Cardiac fibroblast (primary cell): ENCODE measurements around the gene FAM111A.
A peak's percentile ranks its signal among the peaks of the same experiment; 100 is the strongest.

Source experiments
- DNase-seq, 2 donors: peaks; one replicate each; pipeline versions ENCODE4 v3.0.0 to v3.0.0-alpha.2; 2010; ENCODE audit warnings: low read depth in 2 of 2
- H3K4me3 ChIP-seq, 2 donors: replicated peaks in 1 of 2; 1 replicate in 1 of 2; 2 replicates in 1 of 2; pipeline ENCODE4 v1.5.1; 2011; ENCODE audit warnings: low read depth in 2 of 2, low read length in 2 of 2, mild to moderate bottlenecking in 2 of 2, moderate library complexity in 1 of 2
- TF ChIP-seq, protein P1 (sequence below): IDR thresholded peaks from one replicate; pipeline ENCODE4 v1.5.1; 2011; ENCODE audit warnings: low read depth, mild to moderate bottlenecking, low read length, inconsistent platforms

The FAM111A gene

DNA sequence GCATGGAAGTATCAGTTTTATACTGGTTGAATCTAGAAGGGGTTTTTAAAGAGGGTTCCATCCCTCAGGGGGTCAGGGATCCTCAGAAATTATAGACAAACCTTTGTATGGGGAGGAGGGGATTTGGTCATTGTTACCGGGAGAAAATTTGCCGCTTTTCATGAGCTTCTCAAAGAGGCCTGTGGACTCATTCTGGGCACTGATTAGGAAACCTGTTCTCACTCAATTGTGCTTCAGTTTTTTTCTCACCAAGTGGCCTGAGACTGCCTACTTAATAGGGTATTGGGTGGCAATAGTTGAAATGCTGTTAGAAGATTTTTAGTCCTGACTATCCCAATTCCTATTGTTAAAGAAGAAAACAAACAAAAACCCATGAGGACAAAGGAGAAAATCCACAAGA is 56.1 kb downstream of the FAM111A start:
- DNase-seq = no peak
- TF ChIP-seq, protein P1, sequence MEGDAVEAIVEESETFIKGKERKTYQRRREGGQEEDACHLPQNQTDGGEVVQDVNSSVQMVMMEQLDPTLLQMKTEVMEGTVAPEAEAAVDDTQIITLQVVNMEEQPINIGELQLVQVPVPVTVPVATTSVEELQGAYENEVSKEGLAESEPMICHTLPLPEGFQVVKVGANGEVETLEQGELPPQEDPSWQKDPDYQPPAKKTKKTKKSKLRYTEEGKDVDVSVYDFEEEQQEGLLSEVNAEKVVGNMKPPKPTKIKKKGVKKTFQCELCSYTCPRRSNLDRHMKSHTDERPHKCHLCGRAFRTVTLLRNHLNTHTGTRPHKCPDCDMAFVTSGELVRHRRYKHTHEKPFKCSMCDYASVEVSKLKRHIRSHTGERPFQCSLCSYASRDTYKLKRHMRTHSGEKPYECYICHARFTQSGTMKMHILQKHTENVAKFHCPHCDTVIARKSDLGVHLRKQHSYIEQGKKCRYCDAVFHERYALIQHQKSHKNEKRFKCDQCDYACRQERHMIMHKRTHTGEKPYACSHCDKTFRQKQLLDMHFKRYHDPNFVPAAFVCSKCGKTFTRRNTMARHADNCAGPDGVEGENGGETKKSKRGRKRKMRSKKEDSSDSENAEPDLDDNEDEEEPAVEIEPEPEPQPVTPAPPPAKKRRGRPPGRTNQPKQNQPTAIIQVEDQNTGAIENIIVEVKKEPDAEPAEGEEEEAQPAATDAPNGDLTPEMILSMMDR = no peak
- no peak overlapping the region for H3K4me3 ChIP-seq

GRCh38 chr11:59199546-59200422 is 57.1 kb downstream of the FAM111A start:
- TF ChIP-seq, protein P1 = no peak
- no peak overlapping the region for H3K4me3 ChIP-seq
- no peak for DNase-seq

DNA sequence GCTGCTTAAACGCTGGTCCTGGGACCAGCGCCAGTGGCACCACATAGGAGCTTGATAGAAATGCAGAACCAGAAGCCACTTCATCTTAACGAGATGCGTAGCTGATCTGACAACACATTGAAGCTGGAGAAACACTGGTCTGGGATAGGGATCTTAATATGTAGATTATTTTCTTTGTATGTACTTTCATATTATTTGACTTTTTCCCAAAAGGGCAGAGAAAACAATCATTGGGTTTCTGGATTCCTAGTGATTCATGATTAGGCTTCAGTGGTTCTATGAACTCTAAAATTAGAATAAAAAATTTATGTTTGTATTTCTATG is 57.7 kb downstream of the FAM111A start:
- DNase-seq = no peak
- TF ChIP-seq, protein P1 = no peak
- H3K4me3 ChIP-seq = no peak overlapping the region

- TF ChIP-seq, protein P1 = peak; percentile 10
- DNase-seq = no peak
- H3K4me3 ChIP-seq = no peak overlapping the region
Measured at GRCh38 chr11:59201353-59201752, 58.7 kb downstream of the FAM111A start.
